Lower leg skin (tissue), 4 donors: ENCODE results near the gene ACKR3. TPM values are rescaled to one million over a fixed set of nuclear protein-coding genes. Genes with fewer than 3 reads are reported as not detected.

ENCODE experiments used
- DNase-seq, 2 donors: peaks; one replicate each; pipeline ENCODE4 v3.0.0-alpha.2; 2019; ENCODE audit warnings: low spot score in 2 of 2
- H3K4me3 ChIP-seq: fragments of 200-600 bp; sonication (generic); 2 replicates; pipeline ENCODE4 v1.5.1; 2017; ENCODE audit warnings: mild to moderate bottlenecking, low read depth; ENCODE audit not compliant: poor library complexity, severe bottlenecking
- POLR2A ChIP-seq, 2 donors: fragments of 450-650 bp; IDR thresholded peaks; one replicate each; pipeline ENCODE4 v1.6.1; 2016 to 2017; ENCODE audit warnings: antibody characterized with exemption in 2 of 2, mild to moderate bottlenecking in 1 of 2, moderate library complexity in 1 of 2
- WGBS, 2 donors: methylation state at CpG; one replicate each; pipeline ENCODE4 v1.1.5; 2018; 5-methylcytosine and 5-hydroxymethylcytosine counted together
- intact Hi-C: fragments of 100-400 bp; cut with DNase I; formaldehyde crosslinking; loops from one replicate; pipeline ENCODE4 v1.15.0; 2023; ENCODE audit warnings: low total_unique reads
- total RNA-seq, 4 donors: library from RNA; depleted of rRNA; stranded (reverse); fragments of >200 nt; gene quantifications; one replicate each; pipeline ENCODE4 v1.1.0, GENCODE V29; 2016
- TF ChIP-seq, protein P1 (sequence below), 3 donors: fragments of 450-650 bp; IDR thresholded peaks; one replicate each; pipeline ENCODE4 v1.5.1; 2016; ENCODE audit warnings: antibody characterized with exemption in 3 of 3, mild to moderate bottlenecking in 3 of 3, moderate library complexity in 2 of 3

The ACKR3 gene
- total RNA-seq, 4 donors from 2014 or later: 6.7 to 25.0 (median 16.7) TPM

GRCh38 chr2:236535024-236535423 is 34.6 kb upstream of the ACKR3 start:
- TF ChIP-seq, protein P1, sequence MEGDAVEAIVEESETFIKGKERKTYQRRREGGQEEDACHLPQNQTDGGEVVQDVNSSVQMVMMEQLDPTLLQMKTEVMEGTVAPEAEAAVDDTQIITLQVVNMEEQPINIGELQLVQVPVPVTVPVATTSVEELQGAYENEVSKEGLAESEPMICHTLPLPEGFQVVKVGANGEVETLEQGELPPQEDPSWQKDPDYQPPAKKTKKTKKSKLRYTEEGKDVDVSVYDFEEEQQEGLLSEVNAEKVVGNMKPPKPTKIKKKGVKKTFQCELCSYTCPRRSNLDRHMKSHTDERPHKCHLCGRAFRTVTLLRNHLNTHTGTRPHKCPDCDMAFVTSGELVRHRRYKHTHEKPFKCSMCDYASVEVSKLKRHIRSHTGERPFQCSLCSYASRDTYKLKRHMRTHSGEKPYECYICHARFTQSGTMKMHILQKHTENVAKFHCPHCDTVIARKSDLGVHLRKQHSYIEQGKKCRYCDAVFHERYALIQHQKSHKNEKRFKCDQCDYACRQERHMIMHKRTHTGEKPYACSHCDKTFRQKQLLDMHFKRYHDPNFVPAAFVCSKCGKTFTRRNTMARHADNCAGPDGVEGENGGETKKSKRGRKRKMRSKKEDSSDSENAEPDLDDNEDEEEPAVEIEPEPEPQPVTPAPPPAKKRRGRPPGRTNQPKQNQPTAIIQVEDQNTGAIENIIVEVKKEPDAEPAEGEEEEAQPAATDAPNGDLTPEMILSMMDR (IDR thresholded peaks at IDR 0.05): no peak
- no peak for TF ChIP-seq POLR2A (IDR thresholded peaks at IDR 0.05)
- H3K4me3 ChIP-seq: no peak overlapping the region
- no peak for DNase-seq
- intact Hi-C loops: no loop called here
- 47 to 52% methylated on average over 5 of the region's 5 CpGs for WGBS, 2 donors

DNA sequence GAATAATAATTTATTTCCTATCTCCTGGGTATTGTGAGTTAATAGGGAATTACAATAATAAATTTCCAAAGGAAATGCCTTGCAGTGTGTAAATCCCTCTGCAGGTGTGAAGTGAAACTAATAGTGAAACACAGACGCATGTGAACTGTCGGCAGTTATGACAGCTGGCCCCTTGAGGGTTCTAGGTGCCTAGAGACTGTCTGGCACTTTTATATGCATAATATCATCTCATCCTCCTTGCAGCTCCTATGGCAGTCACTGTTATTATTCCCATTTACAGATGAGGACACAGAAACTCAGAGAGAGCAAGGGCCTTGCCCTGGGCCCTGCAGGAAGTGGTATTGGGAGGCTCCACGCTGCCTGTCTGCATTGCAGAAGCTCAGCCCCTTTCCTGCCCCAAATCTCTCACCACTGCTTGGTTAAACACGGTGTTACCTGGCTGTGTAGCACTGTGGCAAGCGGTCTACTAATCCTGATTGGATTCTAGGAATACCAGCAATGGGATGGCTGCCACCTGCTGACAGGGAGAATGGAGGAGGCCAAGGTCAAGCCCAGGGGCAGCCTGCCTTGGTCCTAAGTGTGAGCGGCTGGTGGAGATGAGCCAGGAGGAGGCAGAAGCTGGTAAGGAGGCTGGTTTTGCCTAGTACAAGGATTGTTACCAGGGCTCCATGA is 32.8 kb upstream of the ACKR3 start:
- no peak for DNase-seq
- WGBS, 2 donors: 67 to 77% methylated on average over 6 of the region's 6 CpGs
- TF ChIP-seq, protein P1 (IDR thresholded peaks at IDR 0.05): no peak
- no peak for TF ChIP-seq POLR2A (IDR thresholded peaks at IDR 0.05)
- intact Hi-C loops: no loop called here
- H3K4me3 ChIP-seq: no peak overlapping the region

DNA sequence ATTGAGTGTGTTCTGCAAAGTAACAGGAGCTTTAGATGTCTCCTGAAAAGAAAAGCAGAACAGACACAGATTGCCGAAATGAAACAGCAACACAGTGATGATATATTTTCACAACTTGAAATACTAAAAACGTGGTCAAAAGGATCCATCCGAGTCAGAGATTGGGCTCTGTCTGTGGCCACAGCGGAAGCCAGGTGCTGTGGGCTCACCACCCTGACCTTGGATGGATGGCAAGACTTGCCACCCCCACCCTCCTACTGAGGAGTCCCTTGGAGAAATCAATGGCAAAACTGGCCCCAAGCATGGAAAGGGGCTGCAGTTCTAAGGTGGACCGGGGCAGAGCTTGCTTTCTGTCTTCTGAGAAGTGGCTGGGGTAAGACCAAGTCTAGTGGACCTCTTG is 31.4 kb upstream of the ACKR3 start:
- intact Hi-C loops: no loop called here
- whole genome bisulfite sequencing, 2 donors: 76 to 82% methylated on average over 5 of the region's 5 CpGs
- DNase-seq: no peak
- no peak overlapping the region for H3K4me3 ChIP-seq
- no peak for TF ChIP-seq POLR2A (IDR thresholded peaks at IDR 0.05)
- TF ChIP-seq, protein P1 (IDR thresholded peaks at IDR 0.05): no peak

DNA sequence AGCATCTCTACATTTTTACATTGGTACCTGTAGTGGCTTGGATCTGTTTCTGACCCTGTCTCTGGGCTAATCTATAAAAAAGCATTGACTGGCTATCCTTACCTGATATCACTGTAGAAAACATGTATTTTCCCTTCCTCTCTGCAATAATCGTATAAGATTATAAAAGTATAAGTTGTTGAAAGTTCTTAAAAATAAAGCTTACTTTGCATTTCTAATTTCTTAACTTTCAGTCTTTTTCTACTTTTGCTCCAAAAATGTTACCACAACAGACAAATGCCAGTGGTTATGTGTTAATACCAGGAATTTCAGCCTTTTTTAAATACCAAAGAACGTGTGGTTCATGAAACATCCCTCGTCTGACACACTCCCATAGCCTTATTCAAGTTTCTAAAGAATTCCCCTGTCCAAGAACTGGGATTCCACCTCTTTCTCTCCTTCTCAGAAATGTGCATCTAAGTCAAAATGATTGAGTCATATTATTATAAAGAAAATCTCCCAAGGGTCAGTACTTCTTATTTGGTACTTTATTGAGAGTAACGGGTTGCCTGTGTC is 28.5 kb upstream of the ACKR3 start:
- intact Hi-C loops: no loop called here
- DNase-seq: no peak
- WGBS, 2 donors: 78% methylated on average over 4 of the region's 4 CpGs
- no peak for TF ChIP-seq POLR2A (IDR thresholded peaks at IDR 0.05)
- TF ChIP-seq, protein P1 (IDR thresholded peaks at IDR 0.05): no peak
- no peak overlapping the region for H3K4me3 ChIP-seq

- no peak overlapping the region for H3K4me3 ChIP-seq
- intact Hi-C loops: no loop called here
- 94 to 97% methylated on average over 13 of the region's 13 CpGs for WGBS, 2 donors
- TF ChIP-seq, protein P1 (IDR thresholded peaks at IDR 0.05): no peak
- no peak for TF ChIP-seq POLR2A (IDR thresholded peaks at IDR 0.05)
- no peak for DNase-seq
Observed at GRCh38 chr2:236544362-236544761, 25.3 kb upstream of the ACKR3 start.
